HG03342 (cell line): ENCODE measurements around the gene SNAP91.
"Not testable (repeated sequence)": the region's sequence is repeated elsewhere in the genome, so short reads cannot be mapped to it uniquely, and the experiment has no call there.

Experiments
- ATAC-seq: cut with Tn5 transposase; IDR thresholded peaks from one replicate; pipeline ENCODE4 v1.9.1; 2021; ENCODE audit warnings: mild to moderate bottlenecking, moderate library complexity; ENCODE audit not compliant: unreplicated experiment

Gene SNAP91, protein sequence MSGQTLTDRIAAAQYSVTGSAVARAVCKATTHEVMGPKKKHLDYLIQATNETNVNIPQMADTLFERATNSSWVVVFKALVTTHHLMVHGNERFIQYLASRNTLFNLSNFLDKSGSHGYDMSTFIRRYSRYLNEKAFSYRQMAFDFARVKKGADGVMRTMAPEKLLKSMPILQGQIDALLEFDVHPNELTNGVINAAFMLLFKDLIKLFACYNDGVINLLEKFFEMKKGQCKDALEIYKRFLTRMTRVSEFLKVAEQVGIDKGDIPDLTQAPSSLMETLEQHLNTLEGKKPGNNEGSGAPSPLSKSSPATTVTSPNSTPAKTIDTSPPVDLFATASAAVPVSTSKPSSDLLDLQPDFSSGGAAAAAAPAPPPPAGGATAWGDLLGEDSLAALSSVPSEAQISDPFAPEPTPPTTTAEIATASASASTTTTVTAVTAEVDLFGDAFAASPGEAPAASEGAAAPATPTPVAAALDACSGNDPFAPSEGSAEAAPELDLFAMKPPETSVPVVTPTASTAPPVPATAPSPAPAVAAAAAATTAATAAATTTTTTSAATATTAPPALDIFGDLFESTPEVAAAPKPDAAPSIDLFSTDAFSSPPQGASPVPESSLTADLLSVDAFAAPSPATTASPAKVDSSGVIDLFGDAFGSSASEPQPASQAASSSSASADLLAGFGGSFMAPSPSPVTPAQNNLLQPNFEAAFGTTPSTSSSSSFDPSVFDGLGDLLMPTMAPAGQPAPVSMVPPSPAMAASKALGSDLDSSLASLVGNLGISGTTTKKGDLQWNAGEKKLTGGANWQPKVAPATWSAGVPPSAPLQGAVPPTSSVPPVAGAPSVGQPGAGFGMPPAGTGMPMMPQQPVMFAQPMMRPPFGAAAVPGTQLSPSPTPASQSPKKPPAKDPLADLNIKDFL

DNA sequence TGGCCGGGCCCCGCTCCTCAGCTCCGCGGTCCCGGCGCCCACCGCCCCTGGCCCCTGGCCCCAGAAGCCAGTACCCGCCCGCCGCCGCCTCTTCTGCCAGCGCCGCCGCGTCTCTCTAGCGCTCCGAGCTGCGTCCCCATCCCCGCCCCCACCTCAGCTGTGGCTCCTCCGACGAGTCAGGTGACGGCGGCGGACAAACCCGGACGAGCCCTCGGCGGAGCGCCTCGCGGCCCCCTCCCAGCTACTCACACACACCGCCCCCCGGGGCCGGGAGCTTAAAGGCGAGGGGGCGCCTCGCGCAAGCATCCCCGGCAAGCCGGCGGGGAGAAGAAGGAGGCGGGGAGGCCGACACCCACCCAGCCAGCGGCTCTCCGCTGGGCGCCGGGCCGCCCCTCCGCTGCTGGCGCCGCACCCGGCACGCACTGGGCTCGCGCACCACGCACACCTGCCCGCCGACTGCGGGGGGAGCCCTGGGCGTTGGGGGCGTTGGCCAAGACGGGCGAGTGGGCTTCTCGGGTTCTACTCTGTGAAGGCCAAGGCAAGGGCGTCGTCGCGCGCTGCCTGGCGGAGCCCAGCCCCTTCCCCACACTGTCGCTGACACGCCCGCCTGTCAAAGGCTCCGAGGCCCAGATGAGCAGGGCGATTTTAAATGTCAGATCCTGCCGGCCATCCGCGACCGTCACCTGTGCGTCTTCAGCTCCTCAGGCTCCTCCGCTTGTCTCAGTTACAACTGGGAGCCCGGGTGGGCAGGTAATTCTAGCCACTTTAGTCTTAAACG is at the start of gene SNAP91:
TSS of gene SNAP91 (minus strand) at position 132 of the 778 bp plus-strand sequence. CDS start 1,174 bp downstream, outside the sequence.
- ATAC-seq: no peak

DNA sequence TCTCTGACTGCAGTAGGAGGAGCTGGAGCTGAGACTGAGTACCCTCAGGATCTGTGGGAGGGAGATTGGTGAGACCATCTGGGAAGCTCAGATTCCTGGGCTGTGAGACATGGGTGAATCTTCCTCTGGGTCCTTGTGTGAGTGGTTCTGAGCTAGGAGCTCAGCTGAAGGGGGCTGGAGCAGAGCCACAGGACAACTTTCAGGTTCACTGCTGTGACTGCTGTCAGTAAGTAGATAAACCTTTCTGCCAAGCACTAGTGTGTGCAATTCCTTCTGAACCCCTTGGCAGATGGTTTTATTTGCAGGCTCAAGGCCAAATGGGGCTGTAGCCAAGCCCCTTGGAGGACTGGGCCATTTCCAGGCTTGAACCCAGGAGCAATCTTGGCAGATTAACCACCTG is 49.6 kb upstream of the SNAP91 start:
- no peak for ATAC-seq

DNA sequence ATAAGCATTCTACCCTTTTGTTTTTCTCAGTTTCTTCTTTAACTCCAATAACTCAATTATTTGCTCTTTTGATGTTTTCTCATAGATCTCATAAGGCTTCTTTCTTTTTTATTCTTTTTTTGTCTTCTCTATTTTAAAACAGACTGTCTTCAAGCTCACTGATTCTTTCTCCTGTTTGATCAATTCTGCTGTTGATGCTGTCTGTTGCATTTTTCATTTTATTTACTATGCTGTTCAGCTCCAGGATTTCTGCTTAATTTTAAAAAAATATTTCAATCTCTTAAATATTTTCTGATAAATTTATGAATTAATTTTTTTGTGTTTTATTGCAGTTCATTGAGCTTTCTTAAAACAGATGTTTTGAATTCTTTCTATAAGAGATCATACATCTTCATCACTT is 48.1 kb upstream of the SNAP91 start:
- no peak for ATAC-seq

DNA sequence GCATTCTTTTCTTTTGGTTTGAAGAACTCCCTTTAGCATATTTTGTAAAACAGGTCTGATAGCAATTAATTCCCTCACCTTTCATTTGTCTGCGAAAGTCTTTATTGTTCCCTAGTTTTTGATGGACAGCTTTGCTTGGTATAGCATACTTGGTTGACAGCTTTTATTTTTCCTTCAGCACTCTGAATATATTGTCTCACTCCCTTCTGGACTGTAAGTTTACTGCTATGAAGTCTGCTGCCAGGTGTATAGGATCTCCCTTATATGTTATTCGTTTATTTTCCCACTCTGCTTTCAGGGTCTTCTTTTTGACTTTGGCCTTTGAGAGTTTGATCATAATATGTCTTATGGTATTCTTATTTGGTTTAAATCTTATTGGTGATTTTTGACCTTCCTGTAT is 47.7 kb upstream of the SNAP91 start:
- no peak for ATAC-seq

DNA sequence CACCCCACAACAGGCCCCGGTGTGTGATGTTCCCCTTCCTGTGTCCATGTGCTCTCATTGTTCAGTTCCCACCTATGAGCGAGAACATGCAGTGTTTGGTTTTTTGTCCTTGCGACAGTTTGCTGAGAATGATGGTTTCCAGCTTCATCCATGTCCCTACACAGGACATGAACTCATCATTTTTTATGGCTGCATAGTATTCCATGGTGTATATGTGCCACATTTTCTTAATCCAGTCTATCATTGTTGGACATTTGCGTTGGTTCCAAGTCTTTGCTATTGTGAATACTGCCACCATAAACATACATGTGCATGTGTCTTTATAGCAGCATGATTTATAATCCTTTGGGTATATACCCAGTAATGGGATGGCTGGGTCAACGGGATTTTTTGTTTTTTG is 43.5 kb upstream of the SNAP91 start:
- ATAC-seq: not testable (repeated sequence)

DNA sequence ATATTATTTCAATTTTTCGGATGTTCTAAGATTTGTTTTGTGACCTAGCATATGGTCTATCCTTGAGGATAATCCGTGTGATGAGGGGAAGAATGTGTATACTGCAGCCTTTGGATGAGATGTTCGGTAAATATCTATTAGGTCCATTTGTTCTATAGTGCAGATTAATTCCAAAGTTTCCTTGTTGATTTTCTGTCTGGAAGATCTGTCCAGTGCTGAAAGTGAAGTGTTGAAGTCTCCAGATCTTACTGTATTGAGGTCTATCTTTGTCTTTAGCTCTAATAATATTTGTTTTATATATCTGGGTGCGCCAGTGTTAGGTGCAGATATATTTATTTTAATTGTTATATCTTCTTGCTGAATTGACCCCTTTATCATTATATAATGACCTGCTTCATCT is 32.2 kb upstream of the SNAP91 start:
- ATAC-seq: no peak

DNA sequence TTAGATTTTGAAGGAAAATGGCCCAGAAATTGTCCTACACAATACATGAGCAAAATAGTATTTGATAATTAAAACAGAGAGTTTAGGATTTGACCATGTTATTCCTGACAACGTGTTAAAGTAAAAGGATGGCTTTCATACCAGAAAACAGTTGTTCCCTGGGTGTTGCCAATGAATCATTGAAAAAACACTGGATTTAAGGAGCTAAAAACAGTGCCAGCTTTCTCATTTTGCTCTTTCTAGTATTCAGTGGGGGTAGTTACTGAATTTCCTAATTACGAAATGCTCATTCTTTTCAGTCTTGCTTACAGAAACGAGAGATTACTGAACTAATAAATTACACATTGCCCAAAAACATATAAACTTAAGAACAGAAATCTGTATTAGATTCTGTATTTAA is 26.6 kb upstream of the SNAP91 start:
- ATAC-seq: no peak

DNA sequence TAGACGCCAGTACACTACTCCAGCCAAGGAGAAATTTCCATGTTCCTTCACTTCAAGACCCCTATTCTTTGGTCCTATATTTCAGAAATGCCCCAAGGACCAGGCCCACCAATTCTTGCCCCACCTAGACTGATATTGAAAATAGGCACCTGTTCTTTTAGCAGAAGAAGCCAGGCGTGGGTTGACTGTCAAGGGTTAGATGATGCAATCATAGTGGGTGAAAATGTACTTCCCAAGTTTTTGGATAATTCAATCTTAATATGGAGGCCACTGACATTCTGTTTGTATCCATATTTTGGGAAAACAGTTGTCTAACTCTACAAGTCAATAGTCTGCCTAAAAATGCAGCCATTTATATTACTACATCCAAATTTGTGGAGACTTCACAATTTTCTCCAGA is 21.0 kb upstream of the SNAP91 start:
- ATAC-seq: no peak

DNA sequence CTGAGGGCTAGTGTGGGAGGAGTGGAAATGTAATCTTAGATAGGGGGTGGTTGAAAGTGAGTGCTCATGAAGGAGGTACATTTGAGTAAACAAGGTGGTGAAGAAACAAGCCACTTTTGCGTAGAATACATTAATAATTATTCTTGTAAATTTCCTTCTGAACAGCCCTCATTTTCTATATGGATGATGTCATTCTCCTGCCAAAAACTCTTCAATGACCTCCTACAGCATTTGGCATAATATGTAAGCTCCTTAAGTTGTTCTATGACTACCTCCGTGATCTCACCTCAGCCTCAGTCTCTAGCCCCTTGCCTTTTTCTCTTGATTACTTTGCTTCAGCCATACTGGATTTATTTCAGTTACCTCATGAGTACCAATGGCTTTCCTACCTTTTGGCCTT is 14.0 kb upstream of the SNAP91 start:
- no peak for ATAC-seq

DNA sequence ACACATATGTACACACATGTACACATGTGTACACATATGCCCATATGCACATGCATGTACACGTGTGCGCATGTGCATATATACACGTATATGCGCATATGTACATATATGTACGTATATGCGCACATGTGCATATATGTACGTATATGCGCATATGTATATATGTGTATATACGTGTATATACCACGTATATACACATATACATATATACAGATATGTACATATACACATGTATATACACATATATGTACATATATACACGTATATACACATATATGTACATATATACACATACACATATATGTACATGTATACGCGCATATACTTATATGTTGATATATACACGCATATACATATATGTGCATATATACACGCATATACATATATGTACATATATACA is 8.9 kb upstream of the SNAP91 start:
- no peak for ATAC-seq

DNA sequence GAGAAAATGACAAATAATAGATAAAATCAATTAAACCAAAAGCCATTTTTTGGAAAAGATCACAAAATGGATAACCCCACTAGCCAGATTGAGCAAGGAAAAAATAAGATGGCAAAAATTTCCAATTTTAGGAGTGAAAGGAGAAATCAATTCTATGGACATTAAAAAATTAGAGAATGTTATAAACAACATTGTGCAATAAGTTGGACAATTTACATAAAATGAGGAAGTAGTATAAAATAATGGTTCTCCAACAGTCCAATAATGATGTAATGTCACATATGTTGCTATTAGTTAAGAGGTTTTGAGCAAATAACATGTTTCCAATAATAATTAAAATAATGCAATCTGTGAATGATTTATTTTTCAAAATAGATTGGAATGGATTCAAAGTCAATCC is 3.1 kb upstream of the SNAP91 start:
- no peak for ATAC-seq

DNA sequence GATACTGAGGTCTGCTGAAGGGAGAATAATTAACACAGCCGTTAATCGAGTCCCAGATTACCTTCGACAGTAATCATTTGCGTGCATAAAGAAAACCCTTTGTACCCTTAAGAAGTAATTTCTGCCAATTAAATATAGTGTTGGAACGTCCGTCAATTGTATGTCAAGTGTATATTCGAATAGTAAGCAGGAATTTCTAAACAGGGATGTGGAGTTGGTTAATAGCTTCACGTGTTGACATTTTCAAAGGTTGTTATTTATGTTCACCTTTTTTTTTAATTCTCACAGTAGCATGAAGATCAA is 798 bp upstream of the SNAP91 start:
- ATAC-seq: no peak

DNA sequence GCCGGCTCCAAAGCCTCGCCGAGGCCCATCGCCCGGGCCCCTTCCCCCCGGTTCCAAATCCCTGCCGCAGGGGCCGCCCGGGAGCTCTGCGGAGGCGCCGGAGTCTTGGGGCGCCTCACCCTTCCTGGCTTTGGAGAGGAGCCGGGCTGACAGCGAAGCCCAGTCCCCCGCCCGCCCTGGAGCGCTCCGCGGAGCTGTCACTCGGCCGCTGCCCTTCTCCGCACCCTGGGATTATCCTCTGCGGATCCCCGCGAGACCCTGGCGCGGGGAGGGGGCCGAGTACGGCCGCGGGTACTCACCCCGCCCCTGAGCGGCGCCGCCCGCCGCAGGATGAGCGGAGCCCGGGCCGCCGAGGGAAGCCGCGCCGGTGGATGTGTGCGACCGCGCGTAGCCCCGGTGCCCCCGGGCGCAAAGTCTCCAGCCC is 343 bp downstream of the SNAP91 start:
- ATAC-seq: no peak

DNA sequence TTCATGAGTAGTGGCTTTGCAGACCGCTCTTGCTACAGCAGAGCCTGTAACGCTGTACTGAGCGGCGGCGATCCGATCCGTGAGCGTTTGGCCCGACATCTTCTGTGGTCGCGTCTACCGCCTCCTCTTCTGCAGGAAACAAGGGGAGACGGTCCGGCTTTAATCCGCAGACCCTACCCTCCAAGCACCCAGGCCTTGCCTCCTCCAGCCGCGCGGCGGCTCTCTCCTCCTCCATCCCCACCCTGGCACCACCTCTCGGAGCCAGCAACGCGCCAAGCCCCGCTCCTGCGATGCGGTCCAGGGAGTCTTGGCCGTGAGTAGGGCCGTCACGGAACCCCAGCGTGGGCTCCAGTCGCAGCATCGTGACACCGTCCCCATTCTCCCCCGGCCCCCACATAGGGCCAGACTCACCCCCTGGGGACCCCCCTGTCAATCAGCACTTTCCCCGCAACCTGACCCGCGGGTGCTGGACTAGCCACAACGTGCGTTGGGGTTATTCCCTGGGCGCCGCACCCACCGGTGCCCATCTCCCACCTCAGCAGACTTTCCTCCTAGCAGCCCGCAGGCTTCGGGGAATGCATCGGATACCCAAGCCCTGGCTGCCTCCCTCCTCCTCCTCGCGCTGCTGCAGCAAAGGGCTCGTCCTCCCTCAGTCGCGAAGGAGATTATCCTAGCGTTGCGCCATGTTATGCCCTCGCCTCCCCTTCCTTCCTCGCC is 914 bp downstream of the SNAP91 start:
- ATAC-seq: no peak

DNA sequence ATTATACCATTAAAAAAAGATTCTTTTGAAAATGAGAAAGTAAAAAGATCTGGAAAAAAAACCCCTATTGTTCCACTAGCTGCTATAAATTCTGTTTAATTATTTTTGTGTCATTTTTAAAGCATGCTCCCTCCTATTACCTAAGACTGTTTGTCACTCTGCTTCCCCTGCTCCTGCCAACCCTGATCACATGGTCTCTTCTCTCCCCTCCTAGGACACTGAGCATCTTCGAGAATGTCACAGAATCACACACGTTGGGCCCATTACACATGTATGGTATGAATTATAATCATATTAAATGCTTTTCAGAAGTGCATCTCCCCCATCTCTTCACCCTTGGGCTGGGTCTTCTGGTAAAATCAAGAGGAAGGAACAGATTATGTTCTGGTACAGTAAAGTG is 6.2 kb downstream of the SNAP91 start:
- no peak for ATAC-seq

DNA sequence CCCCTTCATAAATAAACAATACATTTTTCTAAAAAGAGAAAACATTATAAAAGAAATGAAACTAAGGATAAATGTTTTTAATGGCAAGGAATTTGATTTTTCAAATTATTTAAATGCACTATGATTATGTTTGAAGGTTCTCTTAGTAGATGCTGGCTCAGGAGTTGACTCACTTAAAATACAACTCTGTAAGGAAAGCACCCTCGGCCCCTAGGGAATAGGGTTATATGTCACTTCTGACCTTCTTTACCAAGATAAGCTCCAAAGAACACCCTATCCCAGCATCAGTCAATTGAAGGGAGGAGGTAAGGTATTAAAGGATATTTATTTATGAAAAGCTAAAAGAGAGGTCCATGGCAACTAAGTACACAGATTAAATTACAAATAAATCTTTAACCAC is 6.8 kb downstream of the SNAP91 start:
- ATAC-seq: peak; percentile 69

DNA sequence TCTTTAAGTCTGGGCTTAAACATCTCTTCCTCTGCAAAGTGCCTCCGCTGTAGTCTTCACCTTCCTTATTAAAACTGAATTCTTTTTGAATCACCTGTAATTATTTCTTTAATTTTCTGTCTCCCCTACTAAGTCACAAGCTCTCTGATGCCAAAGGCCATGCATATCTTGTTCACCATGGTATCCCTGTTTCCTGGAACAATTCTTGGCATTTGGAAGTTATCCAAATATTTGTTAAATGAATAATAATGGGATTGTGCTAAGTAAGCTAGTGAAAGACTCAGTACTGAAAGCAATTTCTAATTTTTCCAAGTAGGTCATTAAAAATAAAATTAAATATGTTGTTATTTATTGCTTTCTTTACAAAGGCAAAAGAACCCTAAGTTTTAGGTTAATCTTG is 12.2 kb downstream of the SNAP91 start:
- no peak for ATAC-seq

DNA sequence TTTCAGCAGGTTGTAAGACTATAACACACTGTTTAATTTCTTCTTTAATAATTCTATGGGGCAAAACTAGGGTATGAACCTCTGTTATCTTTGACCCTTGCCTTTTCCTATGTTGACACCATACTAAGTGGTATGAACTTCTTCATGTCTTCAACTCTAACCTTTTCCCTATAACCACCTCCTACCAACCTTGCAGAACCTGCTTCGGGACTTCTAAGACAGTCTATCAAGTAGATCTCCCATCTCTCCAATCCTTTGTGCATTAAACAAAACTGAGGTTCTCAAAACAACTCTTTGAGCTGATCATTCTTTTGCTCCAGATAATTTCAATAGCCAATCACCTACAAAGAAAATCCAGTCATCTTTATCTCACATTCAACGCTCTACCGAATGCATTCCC is 23.4 kb downstream of the SNAP91 start:
- no peak for ATAC-seq

DNA sequence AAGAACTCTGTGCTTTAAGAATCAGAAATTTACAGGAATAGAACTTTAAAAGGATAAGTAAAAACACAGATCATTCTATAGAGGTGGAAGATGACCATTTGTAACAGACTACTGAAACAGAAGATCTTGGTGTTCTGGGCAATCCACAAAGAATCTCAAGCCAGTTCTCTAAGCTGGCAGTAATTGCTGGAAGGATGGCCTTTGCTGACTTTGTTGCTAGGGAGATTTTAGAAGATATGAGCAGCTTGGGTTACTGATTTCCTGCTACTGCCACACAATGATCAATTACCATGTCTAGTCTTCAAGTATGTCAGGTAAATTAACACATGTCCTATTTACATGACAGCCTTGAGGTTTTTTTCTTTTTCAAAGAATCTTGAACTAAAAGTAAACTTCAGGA is 31.1 kb downstream of the SNAP91 start:
- no peak for ATAC-seq

DNA sequence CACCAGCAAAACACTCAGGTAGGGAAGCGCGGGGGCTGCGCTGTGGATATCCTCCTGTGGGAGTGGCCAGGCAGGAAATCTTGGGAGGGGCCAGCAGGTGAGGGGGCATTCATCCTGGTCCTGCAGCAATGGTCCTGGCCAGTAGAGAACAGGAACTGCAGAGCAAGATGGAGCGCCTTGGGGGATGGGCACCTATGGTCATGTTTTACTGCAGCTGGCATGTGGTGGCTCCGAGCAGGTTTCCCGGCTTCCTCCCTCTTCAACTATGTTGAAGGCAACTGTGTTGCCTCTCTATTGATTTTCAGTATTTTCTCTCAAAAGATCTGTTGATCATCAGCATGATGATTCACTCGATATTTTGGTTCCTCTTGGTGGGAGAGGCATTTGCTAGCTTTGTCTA is 70.9 kb downstream of the SNAP91 start:
- ATAC-seq: no peak

DNA sequence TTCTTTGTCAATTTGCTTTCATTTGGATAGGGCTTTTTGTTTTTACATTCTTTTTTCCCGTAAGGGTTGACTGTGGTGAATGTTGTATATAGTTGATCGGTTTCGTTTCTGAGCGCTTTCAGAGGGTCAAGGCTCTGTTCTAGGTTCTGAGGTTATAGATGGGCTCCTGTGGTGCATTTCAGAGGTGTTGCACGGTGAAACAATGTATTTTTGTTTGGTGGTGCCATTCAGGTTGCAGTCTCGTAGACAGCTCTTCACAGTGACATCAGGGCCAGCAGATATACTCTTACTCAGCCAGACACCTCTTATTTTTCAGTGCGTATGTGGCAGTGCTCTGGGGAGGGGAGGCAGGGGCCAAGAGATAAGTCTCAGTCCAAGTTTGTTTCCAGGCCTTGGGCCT is 72.1 kb downstream of the SNAP91 start:
- no peak for ATAC-seq
